BE2C (cell line): ENCODE data around the gene RAPGEF1.

Source experiments
- DNase-seq: peaks from one replicate; pipeline ENCODE4 v3.0.0-alpha.2; 2020
- H3K27me3 ChIP-seq: fragments of 250-450 bp; sonication (Bioruptor Pico); 2 replicates; pipeline ENCODE4 v1.5.1; 2020; ENCODE audit warnings: mild to moderate bottlenecking
- H3K36me3 ChIP-seq: fragments of 250-450 bp; sonication (Bioruptor Pico); 2 replicates; pipeline ENCODE4 v1.5.1; 2020; ENCODE audit warnings: mild to moderate bottlenecking
- H3K4me1 ChIP-seq: fragments of 250-450 bp; sonication (Bioruptor Pico); 2 replicates; pipeline ENCODE4 v1.5.1; 2020
- H3K4me3 ChIP-seq: 2 replicates; pipeline ENCODE4 v1.5.1; 2011; ENCODE audit warnings: low read depth, low read length
- H3K9me3 ChIP-seq: fragments of 250-450 bp; sonication (Bioruptor Pico); 2 replicates; pipeline ENCODE4 v1.5.1; 2020
- TF ChIP-seq, protein P1 (sequence below): IDR thresholded peaks from 2 replicates; pipeline ENCODE4 v1.5.1; 2012; ENCODE audit warnings: mild to moderate bottlenecking, low read depth, low read length

The RAPGEF1 gene

DNA sequence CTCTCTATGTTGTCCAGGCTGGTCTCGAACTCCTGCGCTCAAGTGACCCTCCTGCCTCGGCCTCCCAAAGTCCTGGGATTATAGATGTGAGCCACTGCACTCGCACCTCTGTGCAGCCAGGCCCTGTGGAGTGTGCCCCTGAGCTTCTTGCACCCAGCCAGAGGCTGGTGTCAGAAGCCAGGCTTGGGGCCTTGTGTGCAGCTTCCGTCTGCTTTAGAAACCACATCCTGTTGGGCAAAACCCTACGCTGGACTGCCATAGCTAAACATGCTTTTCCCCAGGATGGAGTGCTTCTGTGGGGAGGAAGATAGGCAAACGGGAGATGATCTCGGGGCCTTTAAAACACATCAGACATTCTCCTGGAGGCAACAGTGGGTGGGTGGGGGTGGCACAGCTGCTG is 154.5 kb downstream of the RAPGEF1 start:
- no peak overlapping the region for H3K4me3 ChIP-seq
- no peaks in the 10 kb centered on the region for H3K27me3 ChIP-seq
- DNase-seq = no peak
- TF ChIP-seq, protein P1, sequence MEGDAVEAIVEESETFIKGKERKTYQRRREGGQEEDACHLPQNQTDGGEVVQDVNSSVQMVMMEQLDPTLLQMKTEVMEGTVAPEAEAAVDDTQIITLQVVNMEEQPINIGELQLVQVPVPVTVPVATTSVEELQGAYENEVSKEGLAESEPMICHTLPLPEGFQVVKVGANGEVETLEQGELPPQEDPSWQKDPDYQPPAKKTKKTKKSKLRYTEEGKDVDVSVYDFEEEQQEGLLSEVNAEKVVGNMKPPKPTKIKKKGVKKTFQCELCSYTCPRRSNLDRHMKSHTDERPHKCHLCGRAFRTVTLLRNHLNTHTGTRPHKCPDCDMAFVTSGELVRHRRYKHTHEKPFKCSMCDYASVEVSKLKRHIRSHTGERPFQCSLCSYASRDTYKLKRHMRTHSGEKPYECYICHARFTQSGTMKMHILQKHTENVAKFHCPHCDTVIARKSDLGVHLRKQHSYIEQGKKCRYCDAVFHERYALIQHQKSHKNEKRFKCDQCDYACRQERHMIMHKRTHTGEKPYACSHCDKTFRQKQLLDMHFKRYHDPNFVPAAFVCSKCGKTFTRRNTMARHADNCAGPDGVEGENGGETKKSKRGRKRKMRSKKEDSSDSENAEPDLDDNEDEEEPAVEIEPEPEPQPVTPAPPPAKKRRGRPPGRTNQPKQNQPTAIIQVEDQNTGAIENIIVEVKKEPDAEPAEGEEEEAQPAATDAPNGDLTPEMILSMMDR = no peak
- peaks cover 14% of the 10 kb centered on the region for H3K36me3 ChIP-seq
- H3K9me3 ChIP-seq = no peaks in the 10 kb centered on the region
- H3K4me1 ChIP-seq = no peaks in the 10 kb centered on the region

DNA sequence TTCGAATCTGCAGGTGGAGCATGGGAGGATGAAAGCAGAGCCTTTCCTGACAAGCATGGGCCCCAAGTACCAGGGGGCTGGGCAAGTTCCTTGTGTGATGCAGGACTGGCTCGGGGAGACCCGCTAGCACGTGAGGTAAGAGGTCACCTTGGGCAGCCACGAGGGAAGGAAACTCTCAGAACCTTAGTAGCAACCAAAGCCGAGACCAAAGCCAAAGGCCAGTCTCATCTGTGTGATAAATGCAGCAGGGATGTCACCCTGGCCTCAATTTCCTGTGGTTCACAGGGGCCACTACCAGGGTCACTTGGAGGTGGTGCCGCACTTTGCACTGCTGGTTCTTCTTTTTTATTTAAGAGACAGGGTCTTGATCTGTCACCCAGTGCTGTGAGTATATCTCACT is 155.0 kb downstream of the RAPGEF1 start:
- H3K36me3 ChIP-seq = peaks cover 14% of the 10 kb centered on the region
- no peaks in the 10 kb centered on the region for H3K9me3 ChIP-seq
- H3K4me1 ChIP-seq = no peaks in the 10 kb centered on the region
- no peak for DNase-seq
- TF ChIP-seq, protein P1 = no peak
- no peaks in the 10 kb centered on the region for H3K27me3 ChIP-seq
- no peak overlapping the region for H3K4me3 ChIP-seq

DNA sequence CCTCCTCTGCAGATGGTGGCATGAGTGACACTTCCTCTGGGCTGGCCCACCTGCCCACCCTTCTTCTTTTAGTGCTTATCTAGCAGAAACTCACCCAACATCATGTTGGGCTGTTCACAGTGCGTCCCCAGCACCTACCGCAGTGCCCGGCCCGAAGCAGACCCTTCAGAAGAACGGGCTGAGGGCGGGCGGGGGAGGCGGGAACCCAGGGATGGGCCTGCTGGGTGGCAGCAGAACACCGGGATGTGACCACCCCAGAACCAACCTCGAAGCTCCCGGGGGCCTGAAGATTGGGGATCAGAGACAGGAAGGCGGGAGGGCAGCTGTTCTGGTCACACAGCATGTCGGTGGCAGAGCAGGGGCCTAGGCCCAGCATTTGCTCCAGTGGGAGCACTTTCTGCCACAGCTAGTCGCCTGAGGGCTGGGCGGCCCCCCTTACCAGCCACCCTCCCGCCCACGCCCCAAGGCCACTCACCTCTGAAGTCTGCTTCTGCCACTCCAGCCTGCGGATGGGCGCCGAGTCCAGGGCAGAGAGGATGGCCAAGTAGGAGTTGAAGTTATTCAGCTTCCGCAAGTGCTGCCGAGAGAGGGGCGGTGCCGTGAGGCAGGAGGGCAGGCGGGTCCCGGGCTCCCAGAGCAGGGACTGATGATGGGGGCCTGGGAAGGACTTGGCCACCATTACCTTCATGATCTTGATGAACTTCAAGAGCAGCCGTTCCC is 155.9 kb downstream of the RAPGEF1 start:
- Histone ChIP-seq H3K4me3 (no peak overlapping the region), H3K27me3 (no peaks in the 10 kb centered on the region), H3K4me1 (no peaks in the 10 kb centered on the region), H3K36me3 (peaks cover 14% of the 10 kb centered on the region), H3K9me3 (no peaks in the 10 kb centered on the region)
- DNase-seq = no peak
- TF ChIP-seq, protein P1 = no peak

DNA sequence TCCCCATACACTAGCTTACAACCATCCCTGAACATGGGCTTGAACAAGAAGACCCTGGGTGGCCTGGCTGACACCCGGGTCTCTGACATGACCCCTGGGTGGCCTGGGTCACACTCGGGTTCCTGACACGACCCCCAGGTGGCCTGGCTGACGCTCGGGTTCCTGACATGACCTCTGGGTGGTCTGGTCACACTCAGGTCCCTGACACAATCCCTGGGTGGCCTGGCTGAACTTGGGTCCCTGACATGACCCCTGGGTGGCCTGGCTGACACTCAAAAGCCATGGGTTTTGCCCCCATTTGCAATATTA is 156.6 kb downstream of the RAPGEF1 start:
- DNase-seq = no peak
- Histone ChIP-seq H3K27me3 (no peaks in the 10 kb centered on the region), H3K4me1 (no peaks in the 10 kb centered on the region), H3K9me3 (no peaks in the 10 kb centered on the region), H3K36me3 (peaks cover 14% of the 10 kb centered on the region), H3K4me3 (no peak overlapping the region)
- TF ChIP-seq, protein P1 = no peak

DNA sequence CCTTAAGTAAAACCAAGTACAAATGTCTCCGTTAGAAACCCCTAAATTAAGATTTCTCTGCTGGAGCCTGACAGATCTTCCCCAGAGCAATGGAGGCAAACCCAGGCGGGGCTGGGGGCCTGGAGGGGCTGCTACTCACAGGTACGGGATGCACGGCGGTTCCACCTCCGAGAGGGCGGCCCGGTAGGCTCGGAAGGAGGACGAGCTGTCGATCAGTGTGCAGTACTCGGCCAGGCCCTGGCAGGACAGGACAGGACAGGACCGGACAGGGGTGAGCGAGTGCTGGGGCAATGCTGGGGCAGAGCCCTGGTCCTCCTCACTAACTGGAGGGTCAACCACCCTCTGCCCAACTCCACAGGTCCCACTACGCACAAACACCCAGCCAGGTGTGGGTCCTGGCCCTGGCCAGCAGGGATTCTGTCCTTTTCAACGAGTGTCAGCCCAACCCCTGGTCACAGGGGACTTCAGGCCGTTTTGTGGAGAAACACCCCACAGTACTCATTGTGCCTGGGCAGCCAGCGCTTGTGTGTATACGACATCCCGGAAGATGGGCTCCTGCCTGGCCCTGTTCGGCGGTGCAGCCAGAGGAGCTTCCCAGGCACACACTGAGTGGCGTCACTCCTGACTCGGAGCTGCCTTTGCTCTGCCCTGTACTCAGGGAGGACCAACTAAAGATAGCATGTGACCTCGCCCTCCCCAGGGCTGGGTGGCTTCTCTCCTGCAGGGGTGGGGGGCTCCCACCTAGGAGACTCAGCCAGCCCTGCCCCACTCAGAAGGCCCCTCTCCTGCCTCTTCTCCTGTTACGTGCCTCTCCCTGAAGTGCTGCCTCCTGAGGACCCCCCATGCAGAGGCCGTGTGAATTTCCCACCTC is 157.2 kb downstream of the RAPGEF1 start:
- Histone ChIP-seq H3K4me3 (no peak overlapping the region), H3K36me3 (peaks cover 14% of the 10 kb centered on the region), H3K9me3 (no peaks in the 10 kb centered on the region), H3K27me3 (no peaks in the 10 kb centered on the region), H3K4me1 (no peaks in the 10 kb centered on the region)
- no peak for DNase-seq
- TF ChIP-seq, protein P1 = no peak

DNA sequence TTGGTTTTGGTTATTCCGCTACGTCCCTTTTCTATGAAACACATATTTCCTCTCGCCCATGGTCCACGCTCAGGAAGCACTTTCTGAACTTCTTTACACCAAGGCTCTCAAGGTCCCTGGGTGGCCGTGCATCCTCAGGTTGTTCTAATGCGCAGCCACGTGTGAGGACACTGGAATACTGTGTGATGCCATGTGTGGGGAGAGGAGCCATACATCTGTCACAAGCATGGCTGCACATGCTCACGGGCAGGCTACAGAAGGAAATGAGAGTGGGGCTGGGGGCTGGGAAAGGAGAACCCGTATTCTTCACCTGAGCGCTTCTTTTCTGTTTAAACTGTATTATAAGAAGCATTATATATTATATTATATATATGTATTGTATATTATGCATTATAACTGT is 157.8 kb downstream of the RAPGEF1 start:
- Histone ChIP-seq H3K9me3 (no peaks in the 10 kb centered on the region), H3K36me3 (peaks cover 14% of the 10 kb centered on the region), H3K4me1 (no peaks in the 10 kb centered on the region), H3K27me3 (no peaks in the 10 kb centered on the region), H3K4me3 (no peak overlapping the region)
- TF ChIP-seq, protein P1 = no peak
- DNase-seq = no peak
